Upper lobe of right lung (tissue), 1 donor: ENCODE measurements around the gene ARHGEF6. TPM values are rescaled to one million over a fixed set of nuclear protein-coding genes. Genes with fewer than 3 reads are reported as not detected.

Source experiments
- ATAC-seq: fragments of 200-7000 bp; cut with Tn5 transposase; one replicate; pipeline ENCODE4 v1.9.1; 2020; ENCODE audit warnings: mild to moderate bottlenecking, moderate library complexity
- DNase-seq: peaks from one replicate; pipeline ENCODE4 v3.0.0-alpha.2; 2020
- H3K27ac ChIP-seq: fragments of 200-600 bp; one replicate; pipeline ENCODE4 v1.8.0; 2022
- H3K27me3 ChIP-seq: fragments of 200-600 bp; one replicate; pipeline ENCODE4 v1.8.0; 2022; ENCODE audit warnings: mild to moderate bottlenecking
- H3K36me3 ChIP-seq: fragments of 200-600 bp; one replicate; pipeline ENCODE4 v1.8.0; 2022
- H3K4me1 ChIP-seq: fragments of 200-600 bp; one replicate; pipeline ENCODE4 v1.8.0; 2022
- H3K4me3 ChIP-seq: fragments of 200-600 bp; one replicate; pipeline ENCODE4 v1.8.0; 2022; ENCODE audit warnings: mild to moderate bottlenecking
- H3K9me3 ChIP-seq: fragments of 200-600 bp; one replicate; pipeline ENCODE4 v1.8.0; 2022
- CTCF ChIP-seq: fragments of 200-600 bp; IDR thresholded peaks from one replicate; pipeline ENCODE4 v1.8.0; 2022; ENCODE audit warnings: antibody characterized with exemption
- intact Hi-C: fragments of 100-400 bp; cut with DNase I; formaldehyde crosslinking; loops from one replicate; pipeline ENCODE4 v1.11.0; 2022
- total RNA-seq: library from RNA; stranded (reverse); fragmentation: NEBNext Ultra II Directional; extraction: Animal tissue kit (Norgen Biotek cat#: 25700); gene quantifications from one replicate; pipeline ENCODE4 v1.2.1, GENCODE V29; 2021
- donor health status: DM: no; HTN: yes; CAD: no; lungs with severe emphysema.

The ARHGEF6 gene
- total RNA-seq, 1 donor from 2014 or later = 42.8 TPM

- no peak for TF ChIP-seq CTCF
These were observed 127.7 kb downstream of the ARHGEF6 start for GRCh38 chrX:136652822-136653723.

GRCh38 chrX:136650811-136651210, 129.9 kb downstream of the ARHGEF6 start:
- H3K27me3 ChIP-seq = no peaks in the 10 kb centered on the region
- no peaks in the 10 kb centered on the region for H3K4me1 ChIP-seq
- H3K4me3 ChIP-seq = no peak overlapping the region
- no peaks in the 10 kb centered on the region for H3K36me3 ChIP-seq
- intact Hi-C loops = no loop called here
- ATAC-seq (no peak), DNase-seq (no peak)
- no peak overlapping the region for H3K27ac ChIP-seq
- no peaks in the 10 kb centered on the region for H3K9me3 ChIP-seq
- TF ChIP-seq CTCF = no peak

More at GRCh38 chrX:136652822-136653723, 127.7 kb downstream of the ARHGEF6 start:
- no peak for ATAC-seq
- intact Hi-C loops = no loop called here
- Histone ChIP-seq H3K27ac (no peak overlapping the region), H3K27me3 (no peaks in the 10 kb centered on the region), H3K9me3 (no peaks in the 10 kb centered on the region), H3K4me3 (no peak overlapping the region), H3K36me3 (no peaks in the 10 kb centered on the region), H3K4me1 (no peaks in the 10 kb centered on the region)
- no peak for DNase-seq

GRCh38 chrX:136647677-136648360, 132.9 kb downstream of the ARHGEF6 start, which contains the start of gene CD40LG:
Gene CD40LG, plus strand, starts transcription at chrX:136648158. Its CDS starts 91 bp downstream, at chrX:136648249.
- Histone ChIP-seq H3K4me1 (no peaks in the 10 kb centered on the region), H3K9me3 (no peaks in the 10 kb centered on the region), H3K36me3 (no peaks in the 10 kb centered on the region), H3K4me3 (no peak within 1 kb of the TSS), H3K27me3 (no peaks in the 10 kb centered on the region), H3K27ac (no peak within 1 kb of the TSS)
- intact Hi-C loops = no loop called here
- no peak for TF ChIP-seq CTCF
- ATAC-seq = no peak
- DNase-seq = no peak

- H3K4me3 ChIP-seq = no peak overlapping the region
- intact Hi-C loops = no loop called here
- ATAC-seq (no peak), DNase-seq (no peak)
- no peak for TF ChIP-seq CTCF
- no peaks in the 10 kb centered on the region for H3K36me3 ChIP-seq
- no peaks in the 10 kb centered on the region for H3K9me3 ChIP-seq
- H3K27me3 ChIP-seq = no peaks in the 10 kb centered on the region
- no peak overlapping the region for H3K27ac ChIP-seq
- H3K4me1 ChIP-seq = no peaks in the 10 kb centered on the region
These were observed 134.0 kb downstream of the ARHGEF6 start for GRCh38 chrX:136646602-136647239.

- no peaks in the 10 kb centered on the region for H3K27me3 ChIP-seq
- intact Hi-C loops = no loop called here
- H3K4me3 ChIP-seq = no peak overlapping the region
- no peaks in the 10 kb centered on the region for H3K36me3 ChIP-seq
- ATAC-seq (no peak), DNase-seq (no peak)
- TF ChIP-seq CTCF = no peak
- H3K4me1 ChIP-seq = no peaks in the 10 kb centered on the region
- no peaks in the 10 kb centered on the region for H3K9me3 ChIP-seq
- H3K27ac ChIP-seq = no peak overlapping the region
These were observed 137.5 kb downstream of the ARHGEF6 start for GRCh38 chrX:136643243-136643642.
